ENCODE results near the gene KISS1R. TPM values are rescaled to one million over a fixed set of nuclear protein-coding genes. Genes with fewer than 3 reads are reported as not detected.

The KISS1R gene
- total and polyA plus RNA-seq, 2 donors from 2014 or later: 0.69 TPM; not detected in 1

DNA sequence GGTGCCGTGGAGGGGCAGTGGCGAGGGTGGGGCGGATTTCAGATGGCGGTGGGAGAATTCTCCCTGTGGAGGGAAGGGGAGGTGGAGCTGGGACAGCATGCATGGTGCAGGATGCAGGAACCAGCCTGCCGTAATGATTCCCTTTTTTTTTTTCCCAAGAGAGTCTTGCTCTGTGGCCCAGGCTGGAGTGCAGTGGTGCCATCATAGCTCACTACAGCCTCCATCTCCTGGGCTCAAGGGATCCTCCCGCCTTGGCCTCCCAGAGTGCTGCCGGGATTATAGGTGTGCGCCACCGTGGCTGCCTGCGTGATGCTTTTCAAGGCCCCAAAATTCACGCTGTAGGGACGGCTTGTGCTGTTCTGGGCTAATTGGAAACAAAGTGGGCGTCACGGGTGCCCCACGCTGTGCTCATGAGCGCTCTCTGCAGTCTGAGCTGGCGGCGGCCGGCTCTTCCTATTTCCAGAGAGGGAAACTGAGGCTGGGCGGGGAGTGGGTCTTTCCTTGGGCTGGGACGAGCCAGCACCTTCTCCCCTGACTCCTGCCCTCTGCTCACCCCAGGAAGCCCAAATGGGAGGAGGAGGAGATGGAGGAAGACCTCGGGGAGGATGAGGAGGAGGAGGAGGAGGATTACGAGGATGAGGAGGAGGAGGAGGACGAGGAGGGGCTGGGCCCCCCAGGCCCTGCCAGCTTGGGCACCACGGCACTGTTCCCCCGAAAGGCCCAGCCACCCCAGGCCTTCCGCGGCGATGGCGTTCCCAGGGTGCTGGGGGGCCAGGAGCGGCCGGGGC is 14.9 kb downstream of the KISS1R start:
- intact Hi-C loops (cut with DNase I): no loop called here
- Histone ChIP-seq H3K27me3 (ENCODE audit: control insufficient read depth, insufficient read depth, low read length) (no peaks in the 10 kb centered on the region), H3K4me3 (ENCODE audit: low read length in 3 of 3) (no peak overlapping the region), H3K36me3 (ENCODE audit: control insufficient read depth in 2 of 3, insufficient read depth in 3 of 3, low read length in 3 of 3) (no peaks in the 10 kb centered on the region), H3K9me3 (ENCODE audit: control insufficient read depth in 2 of 3, insufficient read depth in 1 of 3, low read length in 3 of 3) (no peaks in the 10 kb centered on the region), H3K9ac (ENCODE audit: low read length in 3 of 3) (no peak overlapping the region), H3K4me1 (ENCODE audit: control insufficient read depth in 2 of 3, insufficient read depth in 2 of 3, low read depth in 1 of 3, low read length in 3 of 3) (peaks cover 0 to 16% (median 0%) of the 10 kb centered on the region in 3 donors), H3K27ac (ENCODE audit: low read depth in 2 of 2, low read length in 2 of 2) (no peak overlapping the region)
- no peak for FAIRE-seq
- DNase-seq: no peak
- TF ChIP-seq, protein P1, sequence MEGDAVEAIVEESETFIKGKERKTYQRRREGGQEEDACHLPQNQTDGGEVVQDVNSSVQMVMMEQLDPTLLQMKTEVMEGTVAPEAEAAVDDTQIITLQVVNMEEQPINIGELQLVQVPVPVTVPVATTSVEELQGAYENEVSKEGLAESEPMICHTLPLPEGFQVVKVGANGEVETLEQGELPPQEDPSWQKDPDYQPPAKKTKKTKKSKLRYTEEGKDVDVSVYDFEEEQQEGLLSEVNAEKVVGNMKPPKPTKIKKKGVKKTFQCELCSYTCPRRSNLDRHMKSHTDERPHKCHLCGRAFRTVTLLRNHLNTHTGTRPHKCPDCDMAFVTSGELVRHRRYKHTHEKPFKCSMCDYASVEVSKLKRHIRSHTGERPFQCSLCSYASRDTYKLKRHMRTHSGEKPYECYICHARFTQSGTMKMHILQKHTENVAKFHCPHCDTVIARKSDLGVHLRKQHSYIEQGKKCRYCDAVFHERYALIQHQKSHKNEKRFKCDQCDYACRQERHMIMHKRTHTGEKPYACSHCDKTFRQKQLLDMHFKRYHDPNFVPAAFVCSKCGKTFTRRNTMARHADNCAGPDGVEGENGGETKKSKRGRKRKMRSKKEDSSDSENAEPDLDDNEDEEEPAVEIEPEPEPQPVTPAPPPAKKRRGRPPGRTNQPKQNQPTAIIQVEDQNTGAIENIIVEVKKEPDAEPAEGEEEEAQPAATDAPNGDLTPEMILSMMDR (IDR thresholded peaks at IDR 0.05; ENCODE audit: borderline replicate concordance, extremely low read depth, insufficient read depth): no peak

DNA sequence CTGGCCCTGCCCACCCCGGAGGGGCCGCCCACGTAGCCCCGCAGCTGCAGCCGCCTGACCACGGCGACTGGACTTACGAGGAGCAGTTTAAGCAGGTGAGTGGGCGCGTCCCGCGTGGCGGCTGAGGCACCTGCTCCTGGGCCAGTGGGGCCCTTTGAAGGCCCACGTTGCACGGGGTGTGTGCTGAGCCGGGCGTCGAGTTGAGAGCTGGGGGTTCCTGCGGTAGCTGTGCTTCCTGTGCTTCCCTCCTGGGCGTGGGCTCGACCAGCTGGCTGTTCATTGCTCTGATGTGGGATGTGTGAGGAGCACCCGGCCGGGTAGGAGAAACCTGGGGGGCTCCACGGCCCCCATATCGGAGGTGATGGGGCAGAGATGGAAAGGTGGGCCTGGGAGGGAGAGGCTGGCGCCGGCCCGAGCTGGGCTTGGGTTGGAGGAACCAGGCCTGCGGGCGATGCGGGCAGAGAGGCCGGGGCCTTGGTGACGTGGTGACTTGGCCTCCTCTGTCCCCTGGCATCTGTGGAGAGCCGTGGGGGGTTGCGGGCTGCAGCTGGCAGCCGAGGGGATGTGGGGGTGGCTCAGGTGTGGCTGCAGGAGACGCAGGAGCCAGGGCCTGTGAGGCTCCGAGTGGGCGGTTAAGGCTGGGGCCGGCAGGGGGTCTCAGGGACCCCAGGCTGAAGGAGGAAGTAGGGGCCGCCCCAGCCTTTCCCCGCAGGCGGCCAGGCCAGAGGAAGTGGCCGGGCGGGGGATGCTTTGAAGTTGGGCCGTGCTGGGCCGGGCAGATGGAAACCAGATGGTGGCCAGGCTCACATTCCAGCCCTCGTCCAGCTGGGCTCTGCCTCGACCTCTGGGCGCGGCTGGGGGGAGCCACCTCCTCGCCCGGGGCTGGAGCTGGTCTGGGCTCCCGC is 15.8 kb downstream of the KISS1R start:
- Histone ChIP-seq H3K4me1 (ENCODE audit: control insufficient read depth in 2 of 3, insufficient read depth in 2 of 3, low read depth in 1 of 3, low read length in 3 of 3) (peaks cover 0 to 14% (median 0%) of the 10 kb centered on the region in 3 donors), H3K9me3 (ENCODE audit: control insufficient read depth in 2 of 3, insufficient read depth in 1 of 3, low read length in 3 of 3) (no peaks in the 10 kb centered on the region), H3K27me3 (ENCODE audit: control insufficient read depth, insufficient read depth, low read length) (no peaks in the 10 kb centered on the region), H3K27ac (ENCODE audit: low read depth in 2 of 2, low read length in 2 of 2) (peak overlapping the region in 1 of 2 donors; percentile 28), H3K36me3 (ENCODE audit: control insufficient read depth in 2 of 3, insufficient read depth in 3 of 3, low read length in 3 of 3) (peaks cover 0 to 2% (median 0%) of the 10 kb centered on the region in 3 donors), H3K9ac (ENCODE audit: low read length in 3 of 3) (no peak overlapping the region), H3K4me3 (ENCODE audit: low read length in 3 of 3) (no peak overlapping the region)
- DNase-seq: peak; percentile 88 to 96 (median 89)
- FAIRE-seq: no peak
- intact Hi-C loops (cut with DNase I): no loop called here
- TF ChIP-seq, protein P1 (IDR thresholded peaks at IDR 0.05; ENCODE audit: borderline replicate concordance, extremely low read depth, insufficient read depth): no peak

DNA sequence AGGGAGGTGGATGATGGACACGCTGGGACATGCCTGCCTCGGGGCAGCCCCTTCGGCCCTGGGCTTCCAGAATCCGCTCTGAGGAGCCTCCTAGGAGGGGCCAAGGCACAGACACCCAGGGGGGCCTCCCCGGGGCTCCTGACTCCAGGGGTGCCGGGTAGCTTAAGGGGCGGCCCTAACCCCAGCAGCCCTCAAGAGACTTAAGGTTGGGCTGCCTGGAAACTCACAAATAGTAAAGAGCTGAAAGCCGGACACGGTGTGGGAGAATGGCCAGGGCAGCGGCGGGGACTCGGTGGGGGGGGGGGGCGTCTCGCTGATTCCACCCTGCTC is 16.4 kb downstream of the KISS1R start:
- TF ChIP-seq, protein P1 (IDR thresholded peaks at IDR 0.05; ENCODE audit: borderline replicate concordance, extremely low read depth, insufficient read depth): no peak
- intact Hi-C loops (cut with DNase I): no loop called here
- Histone ChIP-seq H3K9me3 (ENCODE audit: control insufficient read depth in 2 of 3, insufficient read depth in 1 of 3, low read length in 3 of 3) (no peaks in the 10 kb centered on the region), H3K4me3 (ENCODE audit: low read length in 3 of 3) (no peak overlapping the region), H3K4me1 (ENCODE audit: control insufficient read depth in 2 of 3, insufficient read depth in 2 of 3, low read depth in 1 of 3, low read length in 3 of 3) (peaks cover 0 to 18% (median 0%) of the 10 kb centered on the region in 3 donors), H3K9ac (ENCODE audit: low read length in 3 of 3) (no peak overlapping the region), H3K27ac (ENCODE audit: low read depth in 2 of 2, low read length in 2 of 2) (no peak overlapping the region), H3K36me3 (ENCODE audit: control insufficient read depth in 2 of 3, insufficient read depth in 3 of 3, low read length in 3 of 3) (peaks cover 0 to 2% (median 0%) of the 10 kb centered on the region in 3 donors), H3K27me3 (ENCODE audit: control insufficient read depth, insufficient read depth, low read length) (no peaks in the 10 kb centered on the region)
- no peak for DNase-seq
- no peak for FAIRE-seq
